Measurements from ENCODE around the gene TAF12.
"Not testable (repeated sequence)": the region's sequence is repeated elsewhere in the genome, so short reads cannot be mapped to it uniquely, and the experiment has no call there.

TAF12 gene

GRCh38 chr1:28642847-28643635 lies at the start of gene TAF12:
TSS of gene TAF12 (minus strand) at chr1:28643067. CDS start at chr1:28622081, 20,986 bp downstream.
- peak; percentile 95 for DNase-seq (ENCODE audit: low spot score)

GRCh38 chr1:28691627-28692026 lies 48.8 kb upstream of the TAF12 start:
- DNase-seq (ENCODE audit: low spot score), result not testable (repeated sequence)

- DNase-seq (ENCODE audit: low spot score), result no peak
Measured at GRCh38 chr1:28684937-28685336, 42.1 kb upstream of the TAF12 start.

GRCh38 chr1:28682840-28683239 lies 40.0 kb upstream of the TAF12 start:
- no peak for DNase-seq (ENCODE audit: low spot score)

- no peak for DNase-seq (ENCODE audit: low spot score)
Measured at GRCh38 chr1:28680151-28680550, 37.3 kb upstream of the TAF12 start.

- DNase-seq (ENCODE audit: low spot score), result no peak
Measured at GRCh38 chr1:28675924-28676257, 33.0 kb upstream of the TAF12 start.

- not testable (repeated sequence) for DNase-seq (ENCODE audit: low spot score)
Measured at GRCh38 chr1:28672971-28673370, 30.1 kb upstream of the TAF12 start.

- DNase-seq (ENCODE audit: low spot score), result no peak
Measured at GRCh38 chr1:28671254-28671780, 28.4 kb upstream of the TAF12 start.

GRCh38 chr1:28668956-28669723 lies 26.3 kb upstream of the TAF12 start:
- peak; percentile 92 for DNase-seq (ENCODE audit: low spot score)

GRCh38 chr1:28668191-28668955 lies 25.5 kb upstream of the TAF12 start, which contains the start of gene GMEB1:
TSS of gene GMEB1 (plus strand) at chr1:28668784. CDS start at chr1:28683613, 14,829 bp downstream.
- peak; percentile 96 for DNase-seq (ENCODE audit: low spot score)

GRCh38 chr1:28666806-28667205 lies 23.9 kb upstream of the TAF12 start:
- no peak for DNase-seq (ENCODE audit: low spot score)

- DNase-seq (ENCODE audit: low spot score), result no peak
Measured at GRCh38 chr1:28663871-28664470, 21.1 kb upstream of the TAF12 start.

- DNase-seq (ENCODE audit: low spot score), result no peak
Measured at GRCh38 chr1:28656335-28656734, 13.5 kb upstream of the TAF12 start.

GRCh38 chr1:28655448-28656311 lies 12.8 kb upstream of the TAF12 start:
- DNase-seq (ENCODE audit: low spot score), result not testable (repeated sequence)

GRCh38 chr1:28653870-28654269 lies 11.0 kb upstream of the TAF12 start:
- not testable (repeated sequence) for DNase-seq (ENCODE audit: low spot score)

GRCh38 chr1:28653063-28653462 lies 10.2 kb upstream of the TAF12 start:
- not testable (repeated sequence) for DNase-seq (ENCODE audit: low spot score)

- DNase-seq (ENCODE audit: low spot score), result peak; percentile 74
Measured at GRCh38 chr1:28648474-28649198, 5.8 kb upstream of the TAF12 start, which contains the start of gene RNU11. TSS of gene RNU11 (plus strand) at chr1:28648600.

- DNase-seq (ENCODE audit: low spot score), result peak; percentile 93
Measured at GRCh38 chr1:28648008-28648473, 5.2 kb upstream of the TAF12 start.

GRCh38 chr1:28646040-28646439 lies 3.2 kb upstream of the TAF12 start:
- no peak for DNase-seq (ENCODE audit: low spot score)

GRCh38 chr1:28645406-28645805 lies 2.5 kb upstream of the TAF12 start:
- not testable (repeated sequence) for DNase-seq (ENCODE audit: low spot score)
